HCT116 (cell line): ENCODE results near the gene C14orf132. TPM values are rescaled to one million over a fixed set of nuclear protein-coding genes. Genes with fewer than 3 reads are reported as not detected.

Experiments
- ATAC-seq: fragments of 200-7000 bp; cut with Tn5 transposase; 2 replicates; pipeline ENCODE4 v1.9.1; 2020; ENCODE audit warnings: mild to moderate bottlenecking, moderate library complexity
- BruUV-seq: library from RNA; stranded (reverse); fragments of 400-500 nt; replicated peaks from 2 replicates; lab custom pipeline; 2021; lab: Mats Ljungman, UMichigan
- CTCF ChIA-PET: fragments of 300-600 bp; sonication (Branson Sonifier 250); formaldehyde crosslinking; loops from one replicate; lab custom pipeline; 2021; ENCODE audit warnings: antibody characterized with exemption; lab: Charles Lee
- POLR2A ChIA-PET: fragments of 300-600, 350-600 bp; sonication (Branson Sonifier 250); formaldehyde crosslinking; loops from one replicate; lab custom pipeline; 2021; ENCODE audit warnings: antibody characterized with exemption; lab: Charles Lee
- RAD21 ChIA-PET, 2 experiments: fragments of 300-600 bp; sonication (Branson Sonifier 250); formaldehyde crosslinking; loops; one replicate each; lab custom pipeline; 2023; ENCODE audit warnings: low total read pairs in 2 of 2; ENCODE audit not compliant: uncharacterized antibody in 2 of 2, unreplicated experiment in 2 of 2, low non-redundant PET in 1 of 2; lab: Charles Lee
- DNase-seq: peaks from one replicate; pipeline ENCODE4 v3.0.0-alpha.2; 2010; ENCODE audit warnings: low read depth, low spot score
- H2AFZ ChIP-seq: fragments of 200-600 bp; shearing (Covaris generic), sonication (generic); 2 replicates; pipeline ENCODE4 v1.6.1; 2017; ENCODE audit warnings: low read depth, mixed run types, mixed read lengths, antibody characterized with exemption, low read length; ENCODE audit not compliant: poor library complexity, severe bottlenecking
- H3K27ac ChIP-seq: 2 replicates; pipeline ENCODE4 v1.5.1; 2012; ENCODE audit warnings: low read depth, low read length
- H3K27me3 ChIP-seq: fragments of 200-600 bp; sonication (generic); 2 replicates; pipeline ENCODE4 v1.6.1; 2016; ENCODE audit warnings: mixed run types, low read length, mixed read lengths; ENCODE audit not compliant: insufficient read depth
- H3K36me3 ChIP-seq, 2 experiments: fragments of 200-500 bp in 1 of 2; fragments of 200-600 bp in 1 of 2; sonication (Bioruptor generic) in 1 of 2; sonication (generic) in 1 of 2; 2 replicates each; pipeline versions ENCODE4 v1.5.1 to v1.6.1; 2014 to 2016; ENCODE audit warnings: low read length in 2 of 2, inconsistent platforms in 1 of 2, mixed read lengths in 1 of 2, mixed run types in 1 of 2; ENCODE audit not compliant: insufficient read depth in 2 of 2, control insufficient read depth in 1 of 2
- H3K4me1 ChIP-seq, 2 experiments: fragments of 200-600 bp in 1 of 2; sonication (generic) in 1 of 2; 2 replicates each; pipeline versions ENCODE4 v1.5.1 to v1.6.1; 2012 to 2017; ENCODE audit warnings: low read length in 2 of 2, inconsistent platforms in 1 of 2, mild to moderate bottlenecking in 1 of 2, mixed read lengths in 1 of 2, mixed run types in 1 of 2, moderate library complexity in 1 of 2; ENCODE audit not compliant: insufficient read depth in 2 of 2, control insufficient read depth in 1 of 2
- H3K4me2 ChIP-seq: fragments of 200-600 bp; sonication (generic); 2 replicates; pipeline ENCODE4 v1.6.1; 2017; ENCODE audit warnings: mixed run types, low read length, mixed read lengths
- H3K4me3 ChIP-seq, 2 experiments: fragments of 200-600 bp in 1 of 2; sonication (generic) in 1 of 2; replicated peaks in 1 of 2; 2 replicates each; pipeline ENCODE4 v1.5.1; 2011 to 2016; ENCODE audit warnings: low read length in 2 of 2, control low read depth in 1 of 2, low read depth in 1 of 2, mild to moderate bottlenecking in 1 of 2, mixed read lengths in 1 of 2, mixed run types in 1 of 2
- H3K79me2 ChIP-seq: fragments of 200-600 bp; sonication (generic); 2 replicates; pipeline ENCODE4 v1.6.1; 2017; ENCODE audit warnings: mild to moderate bottlenecking, mixed run types, low read length, moderate library complexity, mixed read lengths; ENCODE audit not compliant: insufficient read depth
- H3K9ac ChIP-seq: fragments of 200-600 bp; sonication (generic); 2 replicates; pipeline ENCODE4 v1.6.1; 2016; ENCODE audit warnings: low read length, mixed read lengths
- H3K9me2 ChIP-seq: fragments of 200-600 bp; sonication (generic), shearing (Covaris generic); 2 replicates; pipeline ENCODE4 v1.6.1; 2017; ENCODE audit warnings: mixed run types, mild to moderate bottlenecking, moderate library complexity; ENCODE audit not compliant: insufficient read depth
- H3K9me3 ChIP-seq, 2 experiments: fragments of 200-500 bp in 1 of 2; fragments of 200-600 bp in 1 of 2; sonication (Bioruptor generic) in 1 of 2; sonication (generic) in 1 of 2; 2 replicates each; pipeline ENCODE4 v1.6.1; 2014 to 2017; ENCODE audit warnings: low read length in 2 of 2, mixed read lengths in 2 of 2, inconsistent platforms in 1 of 2, low read depth in 1 of 2, mild to moderate bottlenecking in 1 of 2, mixed run types in 1 of 2, moderate library complexity in 1 of 2; ENCODE audit not compliant: control insufficient read depth in 1 of 2, insufficient read depth in 1 of 2
- H4K20me1 ChIP-seq: fragments of 200-600 bp; sonication (generic), shearing (Covaris generic); 2 replicates; pipeline ENCODE4 v1.6.1; 2017; ENCODE audit warnings: mixed run types, mild to moderate bottlenecking, moderate library complexity; ENCODE audit not compliant: insufficient read depth
- EGR1 ChIP-seq: IDR thresholded peaks from 2 replicates; pipeline ENCODE4 v1.6.1; 2012; ENCODE audit warnings: low read depth
- ELF1 ChIP-seq: IDR thresholded peaks from 2 replicates; pipeline ENCODE4 v1.6.1; 2012; ENCODE audit warnings: low read depth, borderline replicate concordance
- FOSL1 ChIP-seq: IDR thresholded peaks from 2 replicates; pipeline ENCODE4 v1.6.1; 2012; ENCODE audit warnings: low read depth
- POLR2A ChIP-seq: IDR thresholded peaks from 2 replicates; pipeline ENCODE4 v1.7.0; 2011; ENCODE audit warnings: borderline replicate concordance; ENCODE audit not compliant: insufficient read depth, insufficient read length; ENCODE audit errors: extremely low read depth
- POLR2AphosphoS5 ChIP-seq: IDR thresholded peaks from 2 replicates; pipeline ENCODE4 v1.6.1; 2011; ENCODE audit warnings: mild to moderate bottlenecking, low read depth, low read length, moderate library complexity
- RAD21 ChIP-seq: IDR thresholded peaks from 2 replicates; pipeline ENCODE4 v1.6.1; 2012; ENCODE audit warnings: low read depth, mild to moderate bottlenecking
- SIN3A ChIP-seq: IDR thresholded peaks from 2 replicates; pipeline ENCODE4 v1.6.1; 2012; ENCODE audit warnings: low read depth
- SP1 ChIP-seq: IDR thresholded peaks from 2 replicates; pipeline ENCODE4 v1.6.1; 2012; ENCODE audit warnings: low read depth
- SRF ChIP-seq: IDR thresholded peaks from 2 replicates; pipeline ENCODE4 v1.6.1; 2012; ENCODE audit warnings: low read depth
- TCF7L2 ChIP-seq: IDR thresholded peaks from 2 replicates; pipeline ENCODE4 v1.7.0; 2011; ENCODE audit warnings: borderline replicate concordance, inconsistent platforms; ENCODE audit not compliant: insufficient read depth, insufficient read length; ENCODE audit errors: extremely low read depth
- ZNF274 ChIP-seq: fragments of 200-500 bp; sonication (Bioruptor generic); IDR thresholded peaks from 2 replicates; pipeline ENCODE4 v1.6.1; 2014; ENCODE audit warnings: mild to moderate bottlenecking, low read depth, low read length, inconsistent platforms
- intact Hi-C: fragments of 100-400 bp; cut with micrococcal nuclease; formaldehyde crosslinking; loops from 2 replicates; pipeline ENCODE4 v1.10.0; 2022
- total RNA-seq: library from RNA; stranded (reverse); gene quantifications from one replicate; pipeline ENCODE4 v1.2.1, GENCODE V29; 2021; ENCODE audit not compliant: unreplicated experiment
- TF ChIP-seq, protein P1 (sequence below): IDR thresholded peaks from 2 replicates; pipeline ENCODE4 v1.6.1; 2012
- TF ChIP-seq, protein P2 (sequence below), 3 experiments: fragments of 200-600 bp in 1 of 3; sonication (generic) in 1 of 3; IDR thresholded peaks in 2 of 3; conservative IDR thresholded peaks in 1 of 3; 2 replicates each; pipeline ENCODE4 v1.5.1; 2012 to 2017; ENCODE audit warnings: low read depth in 2 of 3, low read length in 2 of 3, antibody characterized with exemption in 1 of 3, borderline replicate concordance in 1 of 3, control low read depth in 1 of 3, mild to moderate bottlenecking in 1 of 3, mixed read lengths in 1 of 3, mixed run types in 1 of 3, moderate library complexity in 1 of 3; ENCODE audit not compliant: insufficient read depth in 1 of 3

C14orf132 gene
- total RNA-seq, 1 experiment from 2014 or later, result 3.4 TPM

DNA sequence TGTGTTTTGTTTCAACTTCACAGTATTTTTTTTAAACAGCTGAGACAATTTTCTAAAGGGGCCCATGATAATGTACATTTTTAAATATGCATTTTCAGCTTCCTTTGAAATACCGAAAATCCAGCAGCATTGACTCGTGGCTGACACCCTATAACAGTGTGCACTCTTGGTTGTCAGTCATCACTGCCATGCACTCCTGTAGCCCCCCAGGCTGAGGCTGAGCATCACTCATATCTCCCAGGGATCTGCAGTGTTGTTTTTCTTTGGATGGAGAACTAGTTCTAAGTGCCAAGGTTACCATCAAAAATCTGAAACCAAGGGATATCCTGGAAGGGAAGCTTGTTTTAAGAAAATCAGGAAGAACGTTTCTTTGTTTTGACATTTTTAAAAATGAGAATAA lies 81.2 kb downstream of the C14orf132 start:
- TF ChIP-seq SRF, result no peak
- no peak for TF ChIP-seq TCF7L2
- no peak for TF ChIP-seq ELF1
- TF ChIP-seq FOSL1, result no peak
- TF ChIP-seq POLR2AphosphoS5, result no peak
- TF ChIP-seq ZNF274, result no peak
- TF ChIP-seq, protein P1, sequence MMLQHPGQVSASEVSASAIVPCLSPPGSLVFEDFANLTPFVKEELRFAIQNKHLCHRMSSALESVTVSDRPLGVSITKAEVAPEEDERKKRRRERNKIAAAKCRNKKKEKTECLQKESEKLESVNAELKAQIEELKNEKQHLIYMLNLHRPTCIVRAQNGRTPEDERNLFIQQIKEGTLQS, result no peak
- TF ChIP-seq SIN3A, result no peak
- TF ChIP-seq POLR2A, result no peak
- TF ChIP-seq, protein P2, sequence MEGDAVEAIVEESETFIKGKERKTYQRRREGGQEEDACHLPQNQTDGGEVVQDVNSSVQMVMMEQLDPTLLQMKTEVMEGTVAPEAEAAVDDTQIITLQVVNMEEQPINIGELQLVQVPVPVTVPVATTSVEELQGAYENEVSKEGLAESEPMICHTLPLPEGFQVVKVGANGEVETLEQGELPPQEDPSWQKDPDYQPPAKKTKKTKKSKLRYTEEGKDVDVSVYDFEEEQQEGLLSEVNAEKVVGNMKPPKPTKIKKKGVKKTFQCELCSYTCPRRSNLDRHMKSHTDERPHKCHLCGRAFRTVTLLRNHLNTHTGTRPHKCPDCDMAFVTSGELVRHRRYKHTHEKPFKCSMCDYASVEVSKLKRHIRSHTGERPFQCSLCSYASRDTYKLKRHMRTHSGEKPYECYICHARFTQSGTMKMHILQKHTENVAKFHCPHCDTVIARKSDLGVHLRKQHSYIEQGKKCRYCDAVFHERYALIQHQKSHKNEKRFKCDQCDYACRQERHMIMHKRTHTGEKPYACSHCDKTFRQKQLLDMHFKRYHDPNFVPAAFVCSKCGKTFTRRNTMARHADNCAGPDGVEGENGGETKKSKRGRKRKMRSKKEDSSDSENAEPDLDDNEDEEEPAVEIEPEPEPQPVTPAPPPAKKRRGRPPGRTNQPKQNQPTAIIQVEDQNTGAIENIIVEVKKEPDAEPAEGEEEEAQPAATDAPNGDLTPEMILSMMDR (IDR thresholded peaks at IDR 0.05 in 2 of 3, conservative IDR thresholded peaks at IDR 0.05 in 1 of 3; ENCODE audit: borderline replicate concordance in 1 of 3, insufficient read depth in 1 of 3, low read depth in 2 of 3, low read length in 2 of 3), result no peak
- TF ChIP-seq RAD21, result no peak
- TF ChIP-seq SP1, result no peak
- TF ChIP-seq EGR1, result no peak
- Histone ChIP-seq H3K79me2 (no peaks in the 10 kb centered on the region), H3K9me3 (no peaks in the 10 kb centered on the region), H3K9me2 (no peaks in the 10 kb centered on the region), H3K27me3 (no peaks in the 10 kb centered on the region), H3K4me2 (no peak overlapping the region), H3K4me1 (no peaks in the 10 kb centered on the region), H3K27ac (no peak overlapping the region), H3K4me3 (no peak overlapping the region), H2AFZ (no peak overlapping the region), H3K36me3 (no peaks in the 10 kb centered on the region), H4K20me1 (no peaks in the 10 kb centered on the region), H3K9ac (no peak overlapping the region)
- no TSS peak for BruUV-seq
- CTCF ChIA-PET, result interaction anchor here (0.9 kb wide), 1 partner anchor 22 kb away, joined by 4 read pairs; no protein-coding TSS in a partner anchor
- intact Hi-C loops, result no loop called here
- POLR2A ChIA-PET, result no interaction called here
- no peak for DNase-seq
- RAD21 ChIA-PET, result no interaction called here
- ATAC-seq, result no peak
